HepG2 (cell line): ENCODE measurements around the gene CORO7. TPM values are rescaled to one million over a fixed set of nuclear protein-coding genes. Genes with fewer than 3 reads are reported as not detected.

ENCODE experiments used
- ATAC-seq: fragments of 200-7000 bp; cut with Tn5 transposase; 3 replicates; pipeline ENCODE4 v1.9.1; 2020; ENCODE audit warnings: mild to moderate bottlenecking, moderate library complexity
- BruUV-seq: library from RNA; stranded (reverse); fragments of 400-500 nt; replicated peaks from 2 replicates; lab custom pipeline; 2021; lab: Mats Ljungman, UMichigan
- CTCF ChIA-PET: fragments of 300-600 bp; formaldehyde crosslinking; extraction: SDS; loops from one replicate; lab custom pipeline; 2021; ENCODE audit warnings: low total read pairs, inconsistent platforms, low intra/inter-chr PET ratio; lab: Yijun Ruan, JAX
- POLR2A ChIA-PET: fragments of 350-600 bp; sonication (Branson Sonifier 250); formaldehyde crosslinking; loops from one replicate; lab custom pipeline; 2020; ENCODE audit warnings: antibody characterized with exemption, inconsistent platforms; lab: Yijun Ruan, JAX
- DNase-seq: peaks from one replicate; pipeline ENCODE4 v3.0.0-alpha.2; 2015; ENCODE audit warnings: low spot score
- FAIRE-seq: peaks from 3 replicates; lab custom pipeline; 2011; peaks lifted over from hg19 to GRCh38; lab: Jason Lieb, UNC
- H2AFZ ChIP-seq: one replicate; pipeline ENCODE4 v1.6.1; 2011; ENCODE audit warnings: low read length, inconsistent platforms
- H3K27ac ChIP-seq: fragments of 300-600 bp; 3 replicates; pipeline ENCODE4 v1.8.0; 2011; ENCODE audit warnings: mixed run types, mild to moderate bottlenecking, mixed read lengths, low read length, inconsistent platforms; ENCODE audit not compliant: insufficient read depth; ENCODE audit errors: extremely low read length
- H3K27me3 ChIP-seq, 2 experiments: fragments of 200-600 bp in 1 of 2; 2 replicates in 1 of 2; 3 replicates in 1 of 2; pipeline versions ENCODE4 v1.6.0 to v1.8.0; 2011; ENCODE audit warnings: low read length in 2 of 2, mild to moderate bottlenecking in 2 of 2, moderate library complexity in 2 of 2, inconsistent platforms in 1 of 2; ENCODE audit not compliant: insufficient read depth in 2 of 2, control insufficient read depth in 1 of 2
- H3K36me3 ChIP-seq, 2 experiments: fragments of 200-600 bp in 1 of 2; replicated peaks in 1 of 2; 2 replicates in 1 of 2; 3 replicates in 1 of 2; pipeline versions ENCODE4 v1.5.1 to v1.8.0; 2011; ENCODE audit warnings: low read length in 2 of 2, inconsistent platforms in 1 of 2; ENCODE audit not compliant: insufficient read depth in 2 of 2, control insufficient read depth in 1 of 2
- H3K4me1 ChIP-seq: 2 replicates; pipeline ENCODE4 v1.5.1; 2012; ENCODE audit warnings: low read length, inconsistent platforms; ENCODE audit not compliant: insufficient read depth
- H3K4me2 ChIP-seq: 2 replicates; pipeline ENCODE4 v1.6.0; 2011; ENCODE audit warnings: low read depth, low read length, inconsistent platforms
- H3K4me3 ChIP-seq, 3 experiments: fragments of 200-600 bp in 1 of 3; sonication (generic), shearing (Covaris generic) in 1 of 3; replicated peaks in 1 of 3; 2 replicates each; pipeline ENCODE4 v1.5.1; 2011 to 2016; ENCODE audit warnings: low read length in 3 of 3, inconsistent platforms in 2 of 3, low read depth in 2 of 3, mild to moderate bottlenecking in 2 of 3, control low read depth in 1 of 3, mixed read lengths in 1 of 3; ENCODE audit not compliant: insufficient read depth in 1 of 3
- H3K79me2 ChIP-seq: one replicate; pipeline ENCODE4 v1.6.1; 2011; ENCODE audit warnings: low read length, inconsistent platforms; ENCODE audit not compliant: insufficient read depth
- H3K9ac ChIP-seq: 2 replicates; pipeline ENCODE4 v1.6.0; 2011; ENCODE audit warnings: mild to moderate bottlenecking, low read depth, low read length, inconsistent platforms; ENCODE audit not compliant: insufficient read depth
- H3K9me3 ChIP-seq: 2 replicates; pipeline ENCODE4 v1.5.1; 2012; ENCODE audit warnings: mild to moderate bottlenecking, low read length
- H4K20me1 ChIP-seq: 2 replicates; pipeline ENCODE4 v1.6.0; 2011; ENCODE audit warnings: inconsistent platforms, mild to moderate bottlenecking, low read length, moderate library complexity; ENCODE audit not compliant: insufficient read depth
- ESRRA ChIP-seq: sonication (generic); formaldehyde crosslinking; IDR thresholded peaks from 2 replicates; pipeline ENCODE4 v1.5.1; 2020; ENCODE audit warnings: mild to moderate bottlenecking, low read depth, missing genetic modification reagents
- FOSL2 ChIP-seq: sonication (generic); formaldehyde crosslinking; IDR thresholded peaks from 2 replicates; pipeline ENCODE4 v1.4.0; 2020; ENCODE audit warnings: missing genetic modification reagents
- KDM1A ChIP-seq: IDR thresholded peaks from 2 replicates; pipeline ENCODE4 v1.6.1; 2016; ENCODE audit warnings: missing compliant biosample characterization
- PCBP1 ChIP-seq: fragments of 200-400 bp; formaldehyde crosslinking; IDR thresholded peaks from 2 replicates; pipeline ENCODE4 v1.6.1; 2017; ENCODE audit warnings: mild to moderate bottlenecking, low read depth, low read length, borderline replicate concordance
- PITX1 ChIP-seq: sonication (generic); formaldehyde crosslinking; IDR thresholded peaks from 2 replicates; pipeline ENCODE4 v1.5.1; 2020; ENCODE audit warnings: mild to moderate bottlenecking, missing genetic modification reagents
- RARA ChIP-seq: IDR thresholded peaks from 2 replicates; pipeline ENCODE4 v1.6.1; 2016; ENCODE audit warnings: missing genetic modification reagents, missing compliant biosample characterization
- ZNF350 ChIP-seq: sonication (generic); formaldehyde crosslinking; IDR thresholded peaks from 2 replicates; pipeline ENCODE4 v1.4.0; 2020; ENCODE audit warnings: mild to moderate bottlenecking, low read depth, missing genetic modification reagents, borderline replicate concordance
- WGBS: methylation state at CpG from one replicate; pipeline ENCODE4 v1.1.6; 2017; ENCODE audit warnings: low lambda C conversion rate; 5-methylcytosine and 5-hydroxymethylcytosine counted together
- in situ Hi-C: cut with HindIII; loops from 2 replicates; pipeline ENCODE4 v1.10.0; 2017; ENCODE audit warnings: low pct_unique_long_range_greater_than_20kb; ENCODE audit not compliant: extremely low pct_ligation_motif_present
- intact Hi-C: fragments of 100-400 bp; cut with micrococcal nuclease; formaldehyde crosslinking; loops from one replicate; pipeline ENCODE4 v1.10.0; 2022; ENCODE audit not compliant: unreplicated experiment
- polyA plus RNA-seq, 8 experiments: library from polyadenylated mRNA; depleted of rRNA in 3 of 8; stranded (reverse) in 7 of 8; unstranded in 1 of 8; fragments of >200 nt; fragmentation: Illumina TruSeq in 4 of 8; extraction: Trizol in 4 of 8; gene quantifications; 2 replicates each; pipeline versions ENCODE4 v1.2.1 to v1.2.3, GENCODE V29; 2011 to 2016; ENCODE audit warnings: low read depth in 4 of 8, missing spikeins in 1 of 8, mixed read lengths in 1 of 8; ENCODE audit not compliant: insufficient read depth in 1 of 8
- total RNA-seq, 5 experiments: library from RNA; depleted of rRNA; stranded (reverse); fragments of >200 nt; fragmentation: Illumina TruSeq; extraction: Trizol; gene quantifications; 2 replicates each; pipeline ENCODE4 v1.2.3, GENCODE V29; 2016; ENCODE audit warnings: low read depth in 1 of 5
- TF ChIP-seq, protein P1 (sequence below): sonication (generic); formaldehyde crosslinking; IDR thresholded peaks from 2 replicates; pipeline ENCODE4 v1.4.0; 2020; ENCODE audit warnings: missing genetic modification reagents
- TF ChIP-seq, protein P2 (sequence below): sonication (generic); formaldehyde crosslinking; conservative IDR thresholded peaks from 2 replicates; pipeline ENCODE4 v1.8.0; 2022; ENCODE audit warnings: low read depth, missing genetic modification reagents

Gene CORO7
- total and polyA plus RNA-seq, 2 of the 13 experiments (the other 11 are each of a cell fraction or from before 2014, with no cell fraction given): 9.9 to 14.3 TPM

DNA sequence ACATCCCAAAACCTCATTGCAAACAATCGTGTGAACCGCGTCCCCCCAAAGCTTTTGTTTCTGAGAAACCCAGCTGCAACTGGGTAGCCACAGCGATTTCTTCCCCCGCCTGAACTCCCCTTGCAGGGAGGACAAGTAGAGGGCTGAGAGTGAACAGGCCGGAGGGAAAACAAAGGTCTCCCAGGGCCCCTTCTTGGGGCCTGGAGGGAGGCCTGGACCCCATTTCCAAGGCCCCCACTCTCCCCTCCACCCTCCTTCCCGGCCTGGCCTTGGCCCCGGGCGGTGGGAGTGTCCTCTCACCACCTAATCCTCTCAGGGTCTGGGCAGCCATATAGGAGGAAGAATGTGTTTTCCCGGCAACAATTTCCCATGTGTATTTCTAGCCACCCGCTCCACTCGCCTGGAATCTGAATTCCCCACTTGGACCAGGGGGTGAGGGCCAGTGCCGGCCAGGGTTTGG lies 97.9 kb downstream of the CORO7 start:
- FAIRE-seq (no peak), ATAC-seq (no peak), DNase-seq (no peak)
- Histone ChIP-seq H3K27ac (no peak overlapping the region), H2AFZ (no peak overlapping the region), H4K20me1 (0 out of 2 replicates have a peak, but pooled peaks cover 3% of the 10 kb centered on the region), H3K4me2 (peak overlapping the region; percentile 71; the same call in 1 of the 2 replicates), H3K27me3 (peaks cover 3 to 53% of the 10 kb centered on the region in 2 experiments; a peak in 4 of 5 replicates), H3K4me1 (peaks cover 83% of the 10 kb centered on the region), H3K9me3 (no peaks in the 10 kb centered on the region), H3K36me3 (no peaks in the 10 kb centered on the region), H3K9ac (no peak overlapping the region), H3K4me3 (peak overlapping the region in 1 of 3 experiments; percentile 69; a peak in 1 of 6 replicates), H3K79me2 (no peaks in the 10 kb centered on the region)
- no peak for TF ChIP-seq ZNF350 (CRISPR knock-in tag)
- no peak for TF ChIP-seq FOSL2
- TF ChIP-seq, protein P1, sequence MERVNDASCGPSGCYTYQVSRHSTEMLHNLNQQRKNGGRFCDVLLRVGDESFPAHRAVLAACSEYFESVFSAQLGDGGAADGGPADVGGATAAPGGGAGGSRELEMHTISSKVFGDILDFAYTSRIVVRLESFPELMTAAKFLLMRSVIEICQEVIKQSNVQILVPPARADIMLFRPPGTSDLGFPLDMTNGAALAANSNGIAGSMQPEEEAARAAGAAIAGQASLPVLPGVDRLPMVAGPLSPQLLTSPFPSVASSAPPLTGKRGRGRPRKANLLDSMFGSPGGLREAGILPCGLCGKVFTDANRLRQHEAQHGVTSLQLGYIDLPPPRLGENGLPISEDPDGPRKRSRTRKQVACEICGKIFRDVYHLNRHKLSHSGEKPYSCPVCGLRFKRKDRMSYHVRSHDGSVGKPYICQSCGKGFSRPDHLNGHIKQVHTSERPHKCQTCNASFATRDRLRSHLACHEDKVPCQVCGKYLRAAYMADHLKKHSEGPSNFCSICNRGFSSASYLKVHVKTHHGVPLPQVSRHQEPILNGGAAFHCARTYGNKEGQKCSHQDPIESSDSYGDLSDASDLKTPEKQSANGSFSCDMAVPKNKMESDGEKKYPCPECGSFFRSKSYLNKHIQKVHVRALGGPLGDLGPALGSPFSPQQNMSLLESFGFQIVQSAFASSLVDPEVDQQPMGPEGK: peak; percentile 40; the same call in 1 of the 2 replicates
- no peak for TF ChIP-seq KDM1A (CRISPR knock-in tag)
- TF ChIP-seq ESRRA (CRISPR knock-in tag): no peak
- peak; percentile 77 for TF ChIP-seq RARA (CRISPR knock-in tag)
- TF ChIP-seq, protein P2, sequence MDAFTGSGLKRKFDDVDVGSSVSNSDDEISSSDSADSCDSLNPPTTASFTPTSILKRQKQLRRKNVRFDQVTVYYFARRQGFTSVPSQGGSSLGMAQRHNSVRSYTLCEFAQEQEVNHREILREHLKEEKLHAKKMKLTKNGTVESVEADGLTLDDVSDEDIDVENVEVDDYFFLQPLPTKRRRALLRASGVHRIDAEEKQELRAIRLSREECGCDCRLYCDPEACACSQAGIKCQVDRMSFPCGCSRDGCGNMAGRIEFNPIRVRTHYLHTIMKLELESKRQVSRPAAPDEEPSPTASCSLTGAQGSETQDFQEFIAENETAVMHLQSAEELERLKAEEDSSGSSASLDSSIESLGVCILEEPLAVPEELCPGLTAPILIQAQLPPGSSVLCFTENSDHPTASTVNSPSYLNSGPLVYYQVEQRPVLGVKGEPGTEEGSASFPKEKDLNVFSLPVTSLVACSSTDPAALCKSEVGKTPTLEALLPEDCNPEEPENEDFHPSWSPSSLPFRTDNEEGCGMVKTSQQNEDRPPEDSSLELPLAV (CRISPR knock-in tag): no peak
- TF ChIP-seq PITX1 (CRISPR knock-in tag): peak; percentile 59; the same call in 1 of the 2 replicates
- TF ChIP-seq PCBP1: no peak
- in situ Hi-C loops (no loop called here), intact Hi-C loops (no loop called here)
- BruUV-seq: TSS peak; percentile 60
- ChIA-PET CTCF (no interaction called here), POLR2A (interaction anchor here (0.8 to 2.6 kb wide), 2 partner anchors 46 to 52 kb away, joined by 3 to 12 read pairs; partner anchors contain the start of gene TFAP4)
- WGBS: 19% methylated on average over 10 of the region's 13 CpGs
